Cardiac fibroblast (primary cell): Measurements from ENCODE around the gene PRR15L.

Source experiments
- DNase-seq, 2 donors: peaks; one replicate each; pipeline versions ENCODE4 v3.0.0 to v3.0.0-alpha.2; 2010; ENCODE audit warnings: low read depth in 2 of 2
- H3K4me3 ChIP-seq, 2 donors: replicated peaks in 1 of 2; 1 replicate in 1 of 2; 2 replicates in 1 of 2; pipeline ENCODE4 v1.5.1; 2011; ENCODE audit warnings: low read depth in 2 of 2, low read length in 2 of 2, mild to moderate bottlenecking in 2 of 2, moderate library complexity in 1 of 2
- TF ChIP-seq, protein P1 (sequence below): IDR thresholded peaks from one replicate; pipeline ENCODE4 v1.5.1; 2011; ENCODE audit warnings: low read depth, mild to moderate bottlenecking, low read length, inconsistent platforms

The PRR15L gene

DNA sequence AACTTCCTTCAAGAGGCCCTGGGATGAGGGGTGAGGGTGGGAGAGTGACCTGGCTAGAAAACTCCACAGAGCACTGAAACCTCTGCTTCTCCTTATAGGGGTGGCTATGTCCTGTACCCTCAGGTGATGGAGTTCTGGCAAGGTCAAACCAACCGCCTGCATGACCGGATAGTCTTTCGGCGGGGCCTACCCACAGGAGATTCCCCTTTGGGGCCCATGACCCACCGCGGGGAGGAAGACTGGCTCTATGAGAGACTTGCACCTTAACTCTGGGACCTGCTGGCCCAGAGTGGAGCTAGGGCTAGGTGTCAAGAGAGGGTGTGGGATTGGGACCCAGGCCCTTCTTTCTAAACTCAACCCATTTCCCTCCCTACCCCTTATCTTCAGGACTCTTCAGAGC is 11.2 kb downstream of the PRR15L start:
- DNase-seq = no peak
- TF ChIP-seq, protein P1, sequence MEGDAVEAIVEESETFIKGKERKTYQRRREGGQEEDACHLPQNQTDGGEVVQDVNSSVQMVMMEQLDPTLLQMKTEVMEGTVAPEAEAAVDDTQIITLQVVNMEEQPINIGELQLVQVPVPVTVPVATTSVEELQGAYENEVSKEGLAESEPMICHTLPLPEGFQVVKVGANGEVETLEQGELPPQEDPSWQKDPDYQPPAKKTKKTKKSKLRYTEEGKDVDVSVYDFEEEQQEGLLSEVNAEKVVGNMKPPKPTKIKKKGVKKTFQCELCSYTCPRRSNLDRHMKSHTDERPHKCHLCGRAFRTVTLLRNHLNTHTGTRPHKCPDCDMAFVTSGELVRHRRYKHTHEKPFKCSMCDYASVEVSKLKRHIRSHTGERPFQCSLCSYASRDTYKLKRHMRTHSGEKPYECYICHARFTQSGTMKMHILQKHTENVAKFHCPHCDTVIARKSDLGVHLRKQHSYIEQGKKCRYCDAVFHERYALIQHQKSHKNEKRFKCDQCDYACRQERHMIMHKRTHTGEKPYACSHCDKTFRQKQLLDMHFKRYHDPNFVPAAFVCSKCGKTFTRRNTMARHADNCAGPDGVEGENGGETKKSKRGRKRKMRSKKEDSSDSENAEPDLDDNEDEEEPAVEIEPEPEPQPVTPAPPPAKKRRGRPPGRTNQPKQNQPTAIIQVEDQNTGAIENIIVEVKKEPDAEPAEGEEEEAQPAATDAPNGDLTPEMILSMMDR = no peak
- no peak overlapping the region for H3K4me3 ChIP-seq

DNA sequence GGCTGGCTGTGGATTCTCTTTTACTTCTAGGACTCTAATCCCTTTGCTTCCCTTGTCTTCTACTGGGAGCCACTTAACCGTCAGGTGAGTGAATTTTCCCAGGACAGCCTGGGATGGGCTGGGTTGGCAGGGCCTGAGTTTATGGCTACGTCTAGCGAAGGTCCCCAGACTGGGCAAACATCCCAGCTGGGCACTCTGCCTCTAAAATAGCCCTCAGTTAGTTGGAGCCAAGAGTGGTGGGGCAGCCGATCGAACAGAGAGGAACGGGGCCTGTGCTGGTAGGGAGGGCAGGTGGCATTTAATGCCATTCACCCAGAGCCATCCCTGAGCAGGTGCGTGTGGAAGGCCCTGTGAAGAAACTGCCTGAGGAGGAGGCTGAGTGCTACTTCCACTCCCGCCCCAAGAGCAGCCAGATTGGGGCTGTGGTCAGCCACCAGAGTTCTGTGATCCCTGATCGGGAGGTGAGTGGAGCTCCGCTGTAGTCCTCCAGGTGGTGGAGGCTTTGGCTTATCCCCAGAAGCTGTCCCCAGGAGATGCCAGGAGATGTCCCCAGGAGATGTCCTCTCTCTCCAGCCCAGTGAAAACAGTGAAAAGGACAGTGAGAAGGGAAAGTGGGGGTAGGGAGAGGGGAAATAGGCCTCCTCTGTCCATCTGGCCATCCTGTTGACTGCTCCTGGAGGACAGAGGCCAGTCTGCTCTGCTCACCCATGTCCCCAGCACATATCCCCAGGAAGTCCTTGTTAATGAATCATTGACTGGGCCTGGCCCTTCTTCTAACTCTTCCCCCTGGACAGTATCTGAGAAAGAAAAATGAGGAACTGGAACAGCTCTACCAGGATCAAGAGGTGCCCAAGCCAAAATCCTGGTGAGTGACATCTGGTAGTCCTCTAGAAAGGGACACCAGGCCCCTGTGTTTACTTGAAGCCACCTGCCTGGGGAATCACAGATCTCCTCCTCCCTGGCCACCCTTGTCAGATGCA is 11.9 kb downstream of the PRR15L start:
- TF ChIP-seq, protein P1 = no peak
- no peak overlapping the region for H3K4me3 ChIP-seq
- no peak for DNase-seq

DNA sequence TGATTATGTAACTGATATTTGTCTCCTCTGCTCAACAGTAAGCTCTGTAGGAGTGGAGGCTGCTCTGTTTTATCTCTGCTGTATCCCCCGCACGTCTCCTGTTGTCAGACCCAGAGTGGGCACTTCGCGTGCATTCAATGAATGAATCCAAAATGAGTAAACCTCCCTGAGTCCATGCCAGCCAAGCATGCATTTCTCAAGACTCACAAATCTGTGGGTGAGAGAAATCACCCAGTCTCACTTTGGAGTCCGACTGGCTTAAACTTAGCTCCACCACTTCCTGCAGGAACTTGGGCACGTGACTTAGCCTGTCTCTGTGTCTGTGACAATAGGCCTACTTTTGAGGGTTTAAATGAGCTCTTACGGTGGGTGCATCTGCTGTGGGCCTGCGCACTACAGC is 12.6 kb downstream of the PRR15L start:
- DNase-seq = peak; percentile 18 to 59
- no peak overlapping the region for H3K4me3 ChIP-seq
- TF ChIP-seq, protein P1 = no peak

DNA sequence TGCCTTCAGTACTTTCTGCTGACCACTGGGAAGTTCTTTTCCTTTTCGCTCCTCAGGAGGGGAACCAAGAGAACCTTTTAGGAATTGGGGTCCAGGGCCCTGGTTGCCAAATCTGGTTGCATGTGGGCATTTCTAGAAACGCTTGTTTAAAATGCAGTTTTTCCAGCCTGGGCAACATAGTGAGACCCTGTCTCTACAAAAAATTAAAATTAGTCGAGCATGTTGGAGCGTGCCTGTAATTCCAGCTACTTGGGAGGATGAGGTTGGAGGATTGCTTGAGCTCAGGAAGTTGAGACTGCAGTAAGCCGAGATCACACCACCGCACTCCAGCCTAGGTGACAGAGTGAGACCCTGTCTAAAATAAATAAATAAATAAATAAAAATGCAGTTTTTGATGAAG is 15.1 kb downstream of the PRR15L start:
- H3K4me3 ChIP-seq = no peak overlapping the region
- DNase-seq = no peak
- TF ChIP-seq, protein P1 = no peak

DNA sequence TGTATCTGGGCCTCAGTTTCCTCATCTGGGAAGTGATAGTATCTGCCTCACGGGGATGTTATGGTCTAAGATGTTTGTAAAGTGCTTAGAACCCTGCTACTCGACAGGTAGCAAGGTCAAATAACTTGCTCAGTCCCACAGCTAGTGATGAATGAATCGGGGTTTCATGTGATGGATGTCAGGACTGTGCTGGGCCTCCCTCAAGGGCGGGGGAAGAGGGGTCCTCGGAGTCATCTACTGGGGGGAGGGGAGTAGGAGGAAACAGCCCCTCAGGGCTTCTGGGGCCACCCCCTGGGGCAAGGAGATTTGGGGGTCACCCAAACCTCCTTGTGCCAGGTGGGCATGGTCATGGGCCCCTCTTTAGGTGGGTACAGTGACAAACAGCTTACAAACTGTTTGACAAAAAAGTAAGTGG is 15.6 kb downstream of the PRR15L start:
- H3K4me3 ChIP-seq = peak overlapping the region; percentile 83 to 90
- TF ChIP-seq, protein P1 = no peak
- DNase-seq = no peak

DNA sequence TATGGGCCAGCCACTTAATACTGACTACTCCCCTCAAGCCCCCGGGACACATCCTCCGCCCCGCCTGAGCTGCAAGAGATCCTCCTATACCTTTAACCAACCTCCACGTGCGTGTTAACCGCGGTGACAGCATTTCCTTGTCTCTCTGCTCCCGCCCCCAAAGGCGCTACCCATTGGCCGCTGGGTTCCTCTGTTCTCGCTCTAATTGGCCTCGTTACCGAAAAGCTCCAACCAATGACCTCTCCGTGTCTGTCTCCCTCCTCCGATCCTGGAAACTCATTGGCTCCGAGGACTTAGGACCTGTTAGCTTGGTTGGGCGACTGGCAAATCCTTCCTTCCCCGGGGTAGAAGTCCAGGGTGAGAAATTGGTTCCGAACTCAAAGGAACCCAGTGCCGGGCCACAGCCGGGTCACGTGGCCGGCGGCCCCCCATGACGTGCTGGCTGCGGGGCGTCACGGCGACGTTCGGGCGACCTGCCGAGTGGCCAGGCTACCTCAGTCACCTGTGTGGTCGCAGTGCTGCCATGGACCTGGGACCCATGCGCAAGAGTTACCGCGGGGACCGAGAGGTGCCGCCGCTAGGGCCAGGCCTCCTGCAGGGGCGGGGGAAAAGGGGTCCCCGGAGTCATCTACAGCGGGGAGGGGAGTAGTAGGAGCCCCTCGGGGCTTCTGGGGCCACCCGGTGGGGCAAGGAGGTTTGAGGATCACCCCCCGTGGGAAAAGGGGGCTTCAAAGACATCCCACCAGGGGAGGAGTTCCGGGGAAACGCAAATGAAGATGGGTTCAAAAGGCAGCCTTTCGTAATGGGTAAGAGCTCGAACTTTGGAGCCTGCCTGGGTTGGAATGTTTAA is 16.2 kb downstream of the PRR15L start, which contains the start of gene PNPO:
Gene PNPO (plus strand): TSS at position 326 of the 850 bp plus-strand sequence. CDS start 105 bp downstream, at position 431.
- H3K4me3 ChIP-seq = peak within 1 kb of the TSS; percentile 83 to 90
- peak; percentile 98 to 99 for DNase-seq
- TF ChIP-seq, protein P1 = no peak
